HG02870 (cell line): ENCODE measurements around the gene ZFYVE28.
"Not testable (repeated sequence)": the region's sequence is repeated elsewhere in the genome, so short reads cannot be mapped to it uniquely, and the experiment has no call there.

ENCODE experiments used
- ATAC-seq: cut with Tn5 transposase; IDR thresholded peaks from one replicate; pipeline ENCODE4 v1.9.1; 2021; ENCODE audit warnings: mild to moderate bottlenecking, moderate library complexity; ENCODE audit not compliant: unreplicated experiment

The ZFYVE28 gene

GRCh38 chr4:2446656-2447564 is 28.5 kb upstream of the ZFYVE28 start:
- no peak for ATAC-seq

- ATAC-seq = no peak
Observed at GRCh38 chr4:2445571-2445970, 27.1 kb upstream of the ZFYVE28 start.

GRCh38 chr4:2445130-2445529 is 26.7 kb upstream of the ZFYVE28 start:
- ATAC-seq = no peak

- ATAC-seq = no peak
Observed at GRCh38 chr4:2443956-2444740, 25.7 kb upstream of the ZFYVE28 start.

DNA sequence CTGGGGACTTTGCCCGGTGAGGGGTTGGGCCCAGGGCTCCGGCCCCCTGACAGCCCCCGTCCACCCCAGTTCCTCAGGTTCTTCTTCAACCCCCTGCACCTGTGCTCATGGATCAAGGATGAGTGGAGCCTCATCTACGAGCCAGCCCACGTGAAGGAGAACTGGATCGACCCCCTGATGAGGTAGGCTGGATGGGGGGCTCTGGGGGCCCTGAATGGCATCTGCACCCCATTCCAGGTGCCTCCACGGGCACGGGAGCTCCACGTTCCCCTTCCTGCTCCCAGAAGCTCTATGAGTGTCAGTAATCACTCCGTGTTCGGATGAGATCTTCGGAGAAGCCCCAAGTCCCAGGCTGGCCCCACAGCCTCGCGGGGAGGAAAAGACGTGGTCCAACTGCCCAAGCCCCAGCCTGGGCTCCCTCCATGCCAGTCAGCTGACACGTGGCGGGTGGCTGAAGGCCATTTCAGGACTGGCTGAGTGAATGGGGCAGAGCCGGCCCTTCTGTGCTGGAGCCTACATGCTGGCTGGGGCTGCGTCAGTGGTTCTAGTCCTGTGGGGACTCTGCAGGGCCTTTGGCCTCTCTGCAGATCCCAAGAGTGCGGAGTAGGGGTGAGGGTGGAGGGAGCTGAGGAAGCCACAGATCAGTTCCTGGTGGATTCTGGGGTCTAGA is 24.8 kb upstream of the ZFYVE28 start:
- ATAC-seq = no peak

- ATAC-seq = no peak
Observed at GRCh38 chr4:2442175-2442993, 23.9 kb upstream of the ZFYVE28 start.

- ATAC-seq = peak; percentile 68
Observed at GRCh38 chr4:2441393-2442174, 23.1 kb upstream of the ZFYVE28 start.

- ATAC-seq = no peak
Observed at GRCh38 chr4:2438822-2439718, 20.6 kb upstream of the ZFYVE28 start.

DNA sequence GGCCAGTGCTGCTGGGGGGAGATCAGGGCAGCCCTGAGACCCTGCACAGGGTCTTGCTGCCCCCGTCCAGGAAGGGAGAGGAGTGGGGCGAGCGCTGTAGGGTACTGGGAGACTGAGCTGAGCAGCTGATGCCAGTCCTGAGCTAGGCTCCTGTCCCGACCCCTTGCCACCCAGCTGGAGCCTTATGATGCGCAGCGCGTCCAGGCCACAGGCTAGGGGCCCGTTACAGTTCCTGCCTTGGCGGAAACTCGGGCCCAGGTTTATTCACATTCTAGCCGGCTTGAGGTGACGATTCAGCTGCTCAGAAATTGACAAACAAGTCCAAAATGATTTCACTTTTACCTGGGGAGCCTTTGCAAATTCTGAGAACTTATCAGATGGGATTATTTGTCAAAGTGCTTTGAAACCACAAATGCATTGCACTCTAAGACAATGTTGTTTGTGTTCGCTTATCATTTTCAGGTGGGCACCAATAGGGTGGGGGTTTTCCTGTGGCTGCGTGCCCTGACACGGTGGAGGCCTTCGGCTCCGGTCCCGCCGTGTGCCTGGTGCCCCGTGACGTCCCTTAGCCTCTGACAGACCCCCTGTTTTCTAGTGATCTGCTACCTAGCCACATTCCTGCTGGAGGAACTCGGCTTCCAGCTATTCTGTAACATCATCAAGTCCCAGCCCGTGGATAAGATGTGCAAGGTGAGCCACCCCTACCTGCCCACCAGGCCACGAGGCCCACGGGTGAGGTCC is 19.2 kb upstream of the ZFYVE28 start:
- no peak for ATAC-seq

DNA sequence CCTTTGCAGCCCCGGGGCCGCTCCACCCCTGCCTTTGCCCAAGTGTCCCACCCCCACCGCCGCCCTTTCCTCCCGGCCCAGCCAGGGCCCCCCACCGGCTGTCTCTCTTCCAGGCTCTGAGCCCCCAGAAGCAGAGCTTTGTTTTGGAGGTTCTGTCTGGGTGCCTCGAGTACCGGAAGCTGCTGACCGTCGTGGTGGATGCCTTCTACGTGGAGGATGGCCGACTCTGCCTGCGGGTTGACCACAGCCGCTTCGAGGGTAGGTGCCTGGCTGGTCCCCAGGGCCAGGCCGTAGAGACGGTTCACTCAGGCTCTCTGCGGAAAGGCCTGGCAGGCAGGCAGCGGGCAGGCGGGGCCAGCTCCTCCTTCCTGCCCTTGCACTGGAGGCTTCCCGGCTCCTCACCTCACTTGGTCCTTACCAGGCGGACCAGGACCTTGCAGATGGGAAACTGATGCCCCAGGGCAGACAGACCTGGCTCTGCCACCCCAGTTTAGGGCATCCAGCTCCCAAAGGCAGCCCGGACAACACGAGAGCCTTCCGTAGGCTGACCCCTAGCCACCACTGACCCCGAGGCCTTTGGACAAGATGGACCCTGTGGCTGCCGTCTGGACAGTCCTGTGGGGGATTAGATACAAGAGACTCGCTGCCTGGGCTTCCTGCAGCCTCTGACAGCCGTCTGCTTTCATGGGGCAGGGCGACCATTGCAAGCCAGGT is 18.5 kb upstream of the ZFYVE28 start:
- ATAC-seq = no peak

GRCh38 chr4:2436301-2436700 is 17.9 kb upstream of the ZFYVE28 start:
- ATAC-seq = no peak

DNA sequence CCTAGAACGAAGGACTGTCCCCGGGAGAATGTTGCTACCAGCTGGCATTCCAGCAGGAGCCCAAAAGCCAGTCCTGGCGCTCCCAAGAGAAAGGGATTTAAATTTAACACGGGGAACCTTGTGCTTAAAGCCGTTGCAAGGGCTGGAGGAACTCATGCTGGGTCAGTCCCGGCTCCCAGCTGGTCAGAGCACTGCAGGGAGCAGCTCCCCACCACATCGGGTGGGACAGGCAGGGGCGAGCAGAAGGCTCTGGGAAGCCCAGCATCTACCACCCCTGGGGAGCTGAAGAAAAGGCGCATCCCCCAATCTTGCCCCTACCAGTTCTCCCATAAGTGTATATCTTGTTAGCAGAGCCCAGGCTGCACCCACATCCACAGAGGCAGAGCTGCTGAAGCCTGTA is 16.0 kb upstream of the ZFYVE28 start:
- ATAC-seq = no peak

GRCh38 chr4:2433609-2434350 is 15.3 kb upstream of the ZFYVE28 start:
- no peak for ATAC-seq

DNA sequence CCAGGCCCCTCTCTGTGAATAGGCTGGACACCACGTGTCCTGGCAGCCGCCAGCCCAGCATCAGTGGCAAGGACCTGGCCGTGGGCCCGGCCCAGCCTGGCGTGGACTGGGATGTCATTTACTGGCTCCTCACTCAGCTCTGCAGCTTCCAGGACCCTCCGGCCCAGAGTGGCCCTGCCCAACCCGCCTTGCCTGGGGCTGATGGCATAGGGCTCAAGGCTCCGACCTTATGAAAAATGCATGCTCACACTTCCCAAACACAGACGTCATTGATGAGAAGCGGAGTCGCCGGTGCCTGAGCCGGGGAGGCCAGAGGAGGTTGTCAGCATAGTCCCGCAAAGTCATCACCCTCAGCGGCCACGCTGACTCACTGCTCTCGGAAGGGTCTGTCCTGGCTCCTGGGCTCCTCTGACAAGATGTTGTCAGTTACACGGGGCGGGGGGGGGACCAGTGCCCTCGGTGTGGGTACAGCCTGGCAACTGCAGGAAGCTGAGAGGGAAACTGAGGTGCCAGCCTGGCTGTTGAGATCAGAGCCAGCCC is 14.6 kb upstream of the ZFYVE28 start:
- ATAC-seq = no peak

DNA sequence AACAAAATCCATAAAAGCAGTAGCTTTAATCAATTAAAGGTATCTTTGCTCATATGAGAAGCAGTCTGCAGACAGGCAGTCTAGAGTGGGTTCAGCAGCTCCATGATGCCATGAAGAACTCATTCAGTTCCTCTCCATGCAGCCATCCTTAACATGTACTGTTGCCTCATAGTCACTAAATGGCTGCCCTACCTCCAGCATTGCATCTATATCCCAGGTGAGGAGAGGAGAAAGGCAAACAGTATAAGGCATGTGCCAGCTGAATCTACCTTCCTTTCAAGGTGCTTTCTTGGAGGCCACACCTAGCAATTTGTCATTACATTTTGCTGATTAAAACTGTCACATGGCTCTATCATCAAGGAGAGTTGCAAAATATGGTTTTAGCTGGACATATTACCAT is 13.6 kb upstream of the ZFYVE28 start:
- ATAC-seq = no peak

DNA sequence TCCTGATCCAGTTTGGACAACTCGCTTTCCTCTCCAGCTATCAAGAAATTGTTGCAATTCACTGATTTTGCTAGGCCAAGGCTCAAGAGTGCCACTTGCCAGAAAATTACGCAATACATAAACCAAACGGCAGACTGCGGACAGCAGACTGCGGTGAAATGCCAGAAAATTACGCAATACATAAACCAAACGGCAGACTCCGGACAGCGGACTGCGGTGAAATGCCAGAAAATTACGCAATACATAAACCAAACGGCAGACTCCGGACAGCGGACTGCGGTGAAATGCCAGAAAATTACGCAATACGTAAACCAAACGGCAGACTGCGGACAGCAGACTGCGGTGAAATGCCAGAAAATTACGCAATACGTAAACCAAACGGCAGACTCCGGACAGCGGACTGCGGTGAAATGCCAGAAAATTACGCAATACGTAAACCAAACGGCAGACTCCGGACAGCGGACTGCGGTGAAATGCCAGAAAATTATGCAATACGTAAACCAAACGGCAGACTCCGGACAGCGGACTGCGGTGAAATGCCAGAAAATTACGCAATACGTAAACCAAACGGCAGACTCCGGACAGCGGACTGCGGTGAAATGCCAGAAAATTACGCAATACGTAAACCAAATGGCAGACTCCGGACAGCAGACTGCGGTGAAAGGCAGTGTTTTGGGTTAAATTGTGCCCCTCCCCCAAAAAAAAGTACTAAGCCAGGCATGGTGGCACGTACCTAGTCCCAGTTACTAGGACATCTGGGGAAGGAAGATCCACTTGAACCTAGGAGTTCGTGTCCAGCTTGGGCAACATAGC is 11.7 kb upstream of the ZFYVE28 start:
- not testable (repeated sequence) for ATAC-seq
